NCI-H1694 (cell line): ENCODE results near the gene C16orf96.
"Not testable (repeated sequence)": the region's sequence is repeated elsewhere in the genome, so short reads cannot be mapped to it uniquely, and the experiment has no call there.

Experiments
- DNase-seq: peaks from one replicate; lab custom pipeline; 2025; lab: John Stamatoyannopoulos, UW

Gene C16orf96

DNA sequence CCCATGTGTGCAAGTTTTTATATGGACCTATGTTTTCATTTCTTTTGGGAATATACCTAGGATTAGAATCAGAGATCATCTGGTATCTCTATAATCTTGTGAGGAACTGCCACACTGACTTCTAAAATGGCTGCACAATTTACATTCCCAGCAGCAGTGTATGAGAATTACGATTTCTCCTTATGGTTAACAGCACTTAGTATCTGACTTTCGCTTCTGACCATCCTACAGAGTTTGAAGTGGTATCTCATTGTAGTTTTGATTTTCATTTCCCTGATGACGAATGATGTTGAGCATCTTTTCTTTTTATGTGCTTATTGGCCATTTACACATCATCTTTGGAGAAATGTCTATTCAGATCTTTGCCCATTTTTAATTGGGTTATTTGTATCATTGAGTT, 10.0 kb downstream of the C16orf96 start:
- DNase-seq = no peak

DNA sequence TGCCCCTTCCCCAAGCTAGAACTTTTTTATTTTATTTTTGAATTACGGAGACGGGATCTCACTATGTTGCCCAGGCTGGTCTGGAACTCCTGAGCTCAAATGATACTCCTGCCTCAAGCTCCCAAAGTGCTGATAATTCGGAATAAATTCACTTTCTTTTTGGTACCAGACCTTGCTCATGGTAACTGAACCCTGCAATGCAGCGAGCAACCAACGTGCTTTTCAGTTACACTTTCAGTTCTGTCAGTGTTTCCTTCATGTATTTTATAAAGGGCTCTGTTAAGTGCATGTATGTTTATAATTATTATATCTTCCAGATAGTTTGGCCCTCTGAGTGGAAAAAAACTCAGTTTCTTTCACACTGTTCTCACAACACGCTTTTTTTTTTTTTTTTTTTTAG, 13.9 kb downstream of the C16orf96 start:
- DNase-seq = no peak

GRCh38 chr16:4570688-4571321, 14.7 kb downstream of the C16orf96 start:
- DNase-seq = no peak

- DNase-seq = no peak
Observed at GRCh38 chr16:4572715-4573114, 16.6 kb downstream of the C16orf96 start.

GRCh38 chr16:4573926-4574325, 17.8 kb downstream of the C16orf96 start:
- DNase-seq = not testable (repeated sequence)

DNA sequence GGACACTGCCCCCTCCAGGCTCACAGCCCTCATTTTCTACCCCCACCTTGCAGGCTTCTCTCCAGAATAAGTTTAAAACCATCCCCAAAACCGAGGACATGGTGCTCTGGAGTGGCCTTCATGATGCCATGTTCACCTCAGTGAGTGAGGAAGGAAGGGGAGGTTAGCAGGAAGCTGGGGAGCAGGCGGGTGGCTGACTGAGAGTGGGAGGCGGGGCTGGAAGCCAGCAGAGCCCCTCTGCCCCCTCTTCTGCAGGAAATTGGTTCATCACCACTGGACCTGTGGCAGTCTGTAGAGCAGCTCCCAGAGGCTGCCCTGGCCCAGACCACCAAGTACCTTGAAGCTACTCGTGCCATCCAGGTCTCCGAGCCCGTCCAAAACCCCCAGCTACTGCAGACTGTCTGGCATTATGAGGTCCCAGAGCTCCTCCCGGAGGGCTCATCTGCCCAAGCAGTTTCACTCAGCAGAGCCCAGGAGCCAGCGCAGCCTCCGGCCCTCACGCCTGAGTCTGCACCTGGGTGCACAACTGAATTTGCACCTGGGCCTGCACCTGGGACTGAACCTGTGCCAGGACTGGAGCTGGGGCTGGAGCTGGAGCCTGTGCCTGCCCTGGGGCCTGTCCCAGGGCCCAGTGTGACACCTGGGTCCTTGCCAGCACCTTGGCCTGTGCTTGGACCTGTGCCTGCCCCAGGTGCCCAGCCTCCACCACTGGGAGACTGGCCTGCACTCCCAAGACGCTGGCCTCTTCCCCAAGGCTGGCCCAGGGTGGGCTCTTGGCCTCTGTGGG, 19.0 kb downstream of the C16orf96 start:
- no peak for DNase-seq

- DNase-seq = no peak
Observed at GRCh38 chr16:4576008-4576407, 19.9 kb downstream of the C16orf96 start.

- DNase-seq = no peak
Observed at GRCh38 chr16:4578961-4579530, 22.9 kb downstream of the C16orf96 start.

GRCh38 chr16:4580250-4580649, 24.1 kb downstream of the C16orf96 start:
- DNase-seq = no peak

DNA sequence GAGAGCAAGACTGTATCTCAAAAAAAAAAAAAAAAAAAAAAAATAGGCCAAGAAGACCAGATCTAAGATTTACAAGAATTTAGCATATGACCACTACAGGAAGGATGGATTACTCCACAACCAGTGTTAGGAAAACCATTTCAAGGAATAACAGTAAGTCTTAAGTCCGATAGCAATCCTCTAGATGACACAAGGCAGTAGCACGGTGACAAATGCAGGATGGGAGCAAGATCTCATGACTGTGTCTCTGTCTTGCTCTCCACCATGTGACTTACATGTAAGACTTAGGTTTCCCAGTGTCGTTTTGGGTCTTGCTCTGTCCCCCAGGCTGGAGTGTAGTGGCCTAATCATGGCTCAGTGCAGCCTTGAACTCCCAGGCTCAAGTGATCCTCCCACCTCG, 27.8 kb downstream of the C16orf96 start:
- no peak for DNase-seq

- no peak for DNase-seq
Observed at GRCh38 chr16:4586291-4586690, 30.2 kb downstream of the C16orf96 start.

GRCh38 chr16:4588386-4588785, 32.2 kb downstream of the C16orf96 start:
- DNase-seq = no peak

DNA sequence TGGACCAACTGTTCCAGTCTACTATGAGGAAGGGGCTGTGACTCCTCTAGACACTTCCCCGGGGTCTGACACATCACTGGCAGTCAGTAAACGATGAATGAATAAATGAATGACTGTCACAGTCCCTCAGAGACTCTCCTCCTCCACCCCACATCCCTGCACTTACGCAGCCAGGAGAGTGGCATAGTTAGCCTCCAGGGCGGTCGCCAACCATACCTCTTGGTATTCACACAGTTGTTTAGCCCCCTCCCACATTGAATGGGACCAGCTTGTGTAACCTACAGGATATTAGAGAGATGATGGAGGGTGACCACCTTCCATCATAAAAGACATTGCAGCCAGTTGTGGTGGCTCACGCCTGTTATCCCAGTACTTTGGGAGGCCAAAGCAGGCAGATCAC, 32.8 kb downstream of the C16orf96 start:
- DNase-seq = no peak

- DNase-seq = no peak
Observed at GRCh38 chr16:4591191-4591590, 35.1 kb downstream of the C16orf96 start.

DNA sequence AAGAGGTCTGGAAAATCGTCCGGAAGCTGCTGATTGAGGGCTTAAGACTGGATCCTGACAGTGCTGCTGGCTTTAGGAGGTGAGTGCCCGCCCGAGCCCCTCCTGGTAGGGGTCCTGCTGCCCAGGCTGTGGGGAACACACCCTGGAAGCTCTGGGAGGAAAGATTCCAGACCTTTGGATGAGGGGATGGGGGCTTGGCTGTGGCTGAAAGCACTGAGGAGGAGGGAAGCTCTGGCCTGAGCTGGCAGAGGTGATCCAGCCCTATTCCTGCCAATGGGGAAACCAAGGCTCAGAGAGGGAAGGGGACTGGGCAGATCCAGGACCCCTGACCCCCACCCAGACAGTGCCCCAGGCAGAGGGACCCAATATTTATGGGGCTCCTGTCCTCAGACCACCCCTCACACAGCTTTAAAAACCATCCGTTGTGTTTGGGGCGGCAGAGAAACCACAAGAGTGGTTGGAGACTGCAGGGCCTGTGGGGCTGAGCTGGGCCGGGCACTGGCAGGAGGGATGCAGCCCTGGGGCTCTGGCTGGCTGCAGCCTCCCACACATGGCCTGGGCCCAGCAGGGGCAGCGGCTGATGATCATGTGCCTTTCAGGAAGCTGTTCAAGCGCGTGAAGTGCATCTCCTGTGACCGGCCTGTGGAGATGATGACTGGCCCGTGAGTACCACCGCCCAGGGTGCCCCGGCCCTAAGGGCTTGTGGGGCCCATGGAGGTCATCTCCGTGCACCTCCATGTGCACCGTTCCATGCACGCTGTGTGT, 35.7 kb downstream of the C16orf96 start:
- DNase-seq = no peak

- DNase-seq = no peak
Observed at GRCh38 chr16:4593086-4593485, 36.9 kb downstream of the C16orf96 start.

DNA sequence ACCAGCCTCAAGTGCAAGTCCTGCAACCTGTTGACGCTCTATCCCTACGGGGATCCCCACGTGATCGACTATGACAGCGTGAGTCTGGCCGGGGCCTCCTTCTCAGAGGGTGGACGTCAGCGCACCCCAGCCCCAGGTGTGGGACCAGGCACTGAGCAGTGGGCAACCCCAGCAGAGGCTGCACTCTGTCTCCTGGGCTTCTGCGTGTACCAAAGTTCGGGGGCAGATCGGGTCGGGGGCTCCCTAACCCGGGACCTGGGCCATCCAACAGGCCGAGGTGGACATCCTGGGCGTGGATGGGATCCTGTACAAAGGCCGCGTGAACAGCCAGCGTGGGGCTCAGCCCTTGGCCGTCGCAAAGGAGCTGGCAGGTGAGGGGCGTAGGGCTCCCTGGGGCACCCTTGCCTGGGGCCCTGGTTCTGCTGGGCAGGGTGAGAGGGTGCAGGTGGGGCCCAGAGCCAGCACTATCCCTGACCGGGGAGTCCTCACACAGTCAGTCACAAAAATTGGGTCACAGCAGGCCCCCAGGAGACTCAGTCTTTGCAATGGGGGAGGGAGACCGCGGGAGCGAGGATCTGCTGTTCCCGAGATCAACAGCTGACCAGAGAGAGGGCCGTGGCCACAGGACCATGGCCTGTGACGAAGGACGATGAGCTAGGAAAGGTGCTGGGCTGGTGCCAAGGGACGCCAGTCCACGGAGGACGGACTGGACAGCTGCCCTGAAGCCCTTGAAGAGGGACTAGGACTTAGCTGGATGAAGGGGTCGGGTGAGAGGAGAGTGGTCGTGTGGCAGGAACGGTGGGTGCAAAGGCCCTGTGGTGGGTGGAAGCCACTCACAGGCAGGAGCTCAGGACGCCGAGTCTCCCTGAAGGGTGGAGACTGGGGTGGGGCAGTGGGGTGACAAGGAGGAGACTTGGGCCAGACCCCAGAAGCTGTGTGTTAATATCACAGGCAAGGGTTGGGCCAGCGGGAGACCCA, 38.6 kb downstream of the C16orf96 start:
- no peak for DNase-seq

DNA sequence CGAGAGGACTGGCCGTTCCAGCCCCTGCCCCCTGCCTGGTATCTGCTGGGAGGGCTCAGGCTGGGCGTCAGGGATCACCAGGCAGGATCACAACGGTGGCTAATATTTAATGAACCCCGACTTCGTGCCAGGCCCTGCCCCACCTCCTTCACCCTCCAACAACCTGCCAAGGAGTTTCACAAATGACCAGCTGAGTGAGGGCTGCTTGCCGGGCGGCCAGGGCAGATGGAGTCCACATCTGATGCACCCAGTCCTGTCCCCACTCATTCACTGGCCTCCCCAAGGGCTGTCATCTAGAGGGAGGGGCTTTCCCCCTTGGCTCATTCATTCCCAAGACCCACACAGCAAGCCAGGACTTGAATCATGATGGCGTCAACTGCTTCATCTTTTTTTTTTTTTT, 41.0 kb downstream of the C16orf96 start:
- no peak for DNase-seq

DNA sequence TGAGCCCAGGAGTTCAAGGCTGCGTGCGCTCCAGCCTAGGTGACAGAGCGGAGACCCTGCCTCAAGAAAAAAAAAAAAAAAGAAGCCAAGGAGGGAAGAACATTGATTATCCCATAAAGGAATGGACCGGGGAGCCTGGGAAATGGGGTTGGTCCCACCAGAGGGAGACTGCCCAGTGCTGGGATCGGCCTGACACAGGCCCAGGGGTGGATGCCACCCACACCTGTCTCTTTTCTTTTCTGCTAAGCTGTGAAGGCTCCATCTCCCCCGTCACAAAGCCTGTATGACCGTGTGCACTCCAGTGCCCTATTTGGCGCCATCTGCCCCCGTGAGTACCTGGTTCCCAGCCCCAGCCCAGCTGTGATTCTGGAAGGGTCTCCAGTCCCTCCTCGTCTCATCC, 42.9 kb downstream of the C16orf96 start:
- no peak for DNase-seq

- DNase-seq = no peak
Observed at GRCh38 chr16:4599545-4599944, 43.4 kb downstream of the C16orf96 start.
